ENCODE measurements around the gene FHOD3.

FHOD3 gene

DNA sequence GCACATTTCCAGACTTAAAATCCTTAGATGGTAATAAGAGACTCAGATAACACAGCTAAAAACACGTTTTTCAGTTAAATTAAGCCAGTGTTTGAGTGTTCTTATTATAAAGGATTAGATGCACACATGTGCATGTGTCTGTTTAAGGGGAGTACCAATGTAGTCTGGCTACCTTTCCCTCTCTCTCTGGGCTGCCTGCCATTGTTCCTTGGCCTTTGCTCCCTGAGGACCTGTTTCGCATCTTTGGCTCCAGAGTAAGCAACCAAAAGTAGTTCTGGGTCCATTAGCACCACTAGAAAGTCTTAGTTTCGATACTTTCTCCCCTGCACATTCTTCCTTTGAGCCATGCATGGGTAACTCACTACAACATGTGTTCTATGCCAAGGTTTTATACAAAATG is 303.0 kb downstream of the FHOD3 start:
- 0 out of 2 replicates have a peak, but pooled peaks cover 6% of the 10 kb centered on the region for H3K4me1 ChIP-seq (ENCODE audit: insufficient read depth, low read length)
- H3K4me3 ChIP-seq (ENCODE audit: low read length), result no peak overlapping the region
- WGBS, result 95% methylated on average over 3 of the region's 3 CpGs
- H3K9ac ChIP-seq (ENCODE audit: low read depth, low read length), result no peak overlapping the region
- no peaks in the 10 kb centered on the region; the same call in 1 of the 2 replicates for H3K36me3 ChIP-seq (ENCODE audit: insufficient read depth, low read length)
- no peak overlapping the region for H3K27ac ChIP-seq (ENCODE audit: low read depth, low read length)
- H3K9me3 ChIP-seq (ENCODE audit: insufficient read depth, low read depth, low read length), result no peaks in the 10 kb centered on the region
- H3K27me3 ChIP-seq (ENCODE audit: insufficient read depth, low read length), result no peaks in the 10 kb centered on the region

DNA sequence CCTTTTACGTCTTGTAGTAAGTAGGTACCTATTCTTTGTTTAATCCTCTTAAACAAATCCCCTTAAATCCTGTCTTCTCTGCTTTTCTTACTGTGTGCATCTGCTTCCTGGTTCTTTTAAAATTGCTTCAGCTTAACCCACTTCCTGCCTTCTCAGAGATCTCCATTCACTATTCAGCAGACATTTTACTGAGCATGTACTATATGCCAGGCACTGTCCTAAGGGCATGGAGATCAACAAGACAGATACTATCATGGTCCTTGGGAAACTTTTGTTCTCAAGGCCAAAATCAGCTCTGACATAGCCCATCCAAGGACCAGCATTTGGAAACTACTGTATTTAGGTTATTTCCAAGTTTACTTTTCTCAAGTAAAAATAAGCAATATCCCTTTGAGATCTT is 303.8 kb downstream of the FHOD3 start:
- Histone ChIP-seq H3K4me3 (ENCODE audit: low read length) (no peak overlapping the region), H3K27ac (ENCODE audit: low read depth, low read length) (no peak overlapping the region), H3K27me3 (ENCODE audit: insufficient read depth, low read length) (no peaks in the 10 kb centered on the region), H3K9ac (ENCODE audit: low read depth, low read length) (no peak overlapping the region), H3K36me3 (ENCODE audit: insufficient read depth, low read length) (no peaks in the 10 kb centered on the region; the same call in 1 of the 2 replicates), H3K4me1 (ENCODE audit: insufficient read depth, low read length) (0 out of 2 replicates have a peak, but pooled peaks cover 6% of the 10 kb centered on the region), H3K9me3 (ENCODE audit: insufficient read depth, low read depth, low read length) (no peaks in the 10 kb centered on the region)
- WGBS, result 83% methylated on average over 1 of the region's 1 CpG

DNA sequence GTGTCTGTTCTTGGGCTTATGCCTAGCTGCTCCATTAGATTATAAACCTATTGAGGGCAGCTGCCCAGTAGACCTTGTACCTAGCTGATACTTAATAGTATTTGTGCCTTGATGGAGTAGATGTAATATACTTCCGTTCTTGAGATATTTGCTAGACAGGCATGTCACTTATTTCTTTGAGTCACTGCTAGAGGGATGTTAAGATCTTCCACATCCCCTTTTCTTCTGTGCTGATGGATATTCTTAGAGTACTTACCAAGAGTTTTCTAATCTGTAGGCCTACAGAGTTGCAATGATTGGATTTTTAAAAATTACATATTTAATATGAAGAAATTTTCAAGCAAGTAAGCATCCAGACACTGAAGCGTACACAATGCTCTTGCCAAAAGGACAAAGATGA is 304.6 kb downstream of the FHOD3 start:
- Histone ChIP-seq H3K4me1 (ENCODE audit: insufficient read depth, low read length) (0 out of 2 replicates have a peak, but pooled peaks cover 6% of the 10 kb centered on the region), H3K9ac (ENCODE audit: low read depth, low read length) (no peak overlapping the region), H3K36me3 (ENCODE audit: insufficient read depth, low read length) (no peaks in the 10 kb centered on the region; the same call in 1 of the 2 replicates), H3K4me3 (ENCODE audit: low read length) (no peak overlapping the region), H3K27ac (ENCODE audit: low read depth, low read length) (no peak overlapping the region), H3K9me3 (ENCODE audit: insufficient read depth, low read depth, low read length) (no peaks in the 10 kb centered on the region), H3K27me3 (ENCODE audit: insufficient read depth, low read length) (no peaks in the 10 kb centered on the region)
- 86% methylated on average over 2 of the region's 2 CpGs for WGBS

DNA sequence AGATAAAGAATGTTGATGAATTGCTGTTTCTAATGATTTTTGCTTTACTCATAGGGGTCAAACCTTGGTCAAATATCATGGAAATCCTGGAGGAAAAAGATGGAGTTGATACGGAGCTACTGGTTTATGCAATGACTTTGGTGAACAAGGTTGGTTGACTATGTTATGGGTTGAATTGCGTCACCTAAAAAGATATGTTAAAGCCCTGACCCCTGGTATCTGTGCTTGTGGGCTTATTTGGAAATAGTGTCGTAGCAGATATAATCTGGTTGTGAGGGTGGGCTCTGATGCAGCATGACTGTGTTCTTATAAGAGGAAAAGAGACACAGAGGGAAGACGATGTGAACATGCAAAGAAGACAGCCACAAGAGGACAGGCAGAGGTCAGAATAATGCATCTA is 305.1 kb downstream of the FHOD3 start:
- 92% methylated on average over 4 of the region's 4 CpGs for WGBS
- H3K27me3 ChIP-seq (ENCODE audit: insufficient read depth, low read length), result no peaks in the 10 kb centered on the region
- H3K4me3 ChIP-seq (ENCODE audit: low read length), result no peak overlapping the region
- H3K36me3 ChIP-seq (ENCODE audit: insufficient read depth, low read length), result no peaks in the 10 kb centered on the region; the same call in 1 of the 2 replicates
- H3K9ac ChIP-seq (ENCODE audit: low read depth, low read length), result no peak overlapping the region
- no peaks in the 10 kb centered on the region for H3K9me3 ChIP-seq (ENCODE audit: insufficient read depth, low read depth, low read length)
- H3K27ac ChIP-seq (ENCODE audit: low read depth, low read length), result no peak overlapping the region
- 0 out of 2 replicates have a peak, but pooled peaks cover 6% of the 10 kb centered on the region for H3K4me1 ChIP-seq (ENCODE audit: insufficient read depth, low read length)

DNA sequence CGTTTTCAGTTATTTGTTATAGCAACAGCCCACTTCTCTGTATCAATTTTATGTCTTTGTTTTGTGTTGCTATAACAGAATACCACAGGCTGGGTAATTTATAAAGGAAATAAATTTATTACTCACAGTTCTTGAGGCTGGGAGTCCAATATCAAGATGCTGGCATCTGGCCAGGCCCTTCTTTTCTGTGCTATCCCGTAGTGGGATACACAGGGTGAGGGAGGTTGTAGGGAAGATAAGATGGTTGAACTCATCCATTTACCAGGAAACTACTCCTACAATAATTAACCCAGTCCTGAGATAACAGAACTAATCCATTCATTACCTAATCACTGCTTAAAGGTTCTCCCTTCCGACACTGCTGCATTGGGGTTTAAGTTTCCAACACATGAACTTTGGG is 310.6 kb downstream of the FHOD3 start:
- WGBS, result 84% methylated on average over 2 of the region's 3 CpGs
- Histone ChIP-seq H3K9me3 (ENCODE audit: insufficient read depth, low read depth, low read length) (no peaks in the 10 kb centered on the region), H3K4me1 (ENCODE audit: insufficient read depth, low read length) (peaks cover 13% of the 10 kb centered on the region; the same call in 1 of the 2 replicates), H3K4me3 (ENCODE audit: low read length) (no peak overlapping the region), H3K36me3 (ENCODE audit: insufficient read depth, low read length) (no peaks in the 10 kb centered on the region), H3K27me3 (ENCODE audit: insufficient read depth, low read length) (no peaks in the 10 kb centered on the region), H3K27ac (ENCODE audit: low read depth, low read length) (no peak overlapping the region), H3K9ac (ENCODE audit: low read depth, low read length) (no peak overlapping the region)

DNA sequence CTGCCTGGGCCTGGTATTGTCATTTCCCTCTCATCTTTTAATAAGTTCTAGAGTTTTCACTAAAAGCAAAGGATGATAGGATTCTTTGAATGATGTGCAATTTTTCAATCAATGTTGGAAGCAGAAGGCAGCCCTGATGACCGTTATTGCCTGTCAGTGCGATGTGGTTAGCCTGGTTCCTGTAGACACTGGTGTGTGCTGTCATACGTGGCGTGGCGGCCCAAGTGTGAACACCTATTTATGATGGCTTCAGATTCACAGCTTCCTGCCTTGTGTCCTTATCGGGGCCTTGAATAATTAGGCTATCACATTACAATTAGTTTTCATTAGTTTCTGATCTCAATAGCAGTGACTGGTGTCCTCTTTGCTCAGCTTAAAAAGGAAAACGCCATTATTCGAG is 312.7 kb downstream of the FHOD3 start:
- no peaks in the 10 kb centered on the region for H3K9me3 ChIP-seq (ENCODE audit: insufficient read depth, low read depth, low read length)
- no peak overlapping the region for H3K4me3 ChIP-seq (ENCODE audit: low read length)
- no peak overlapping the region for H3K9ac ChIP-seq (ENCODE audit: low read depth, low read length)
- no peaks in the 10 kb centered on the region for H3K36me3 ChIP-seq (ENCODE audit: insufficient read depth, low read length)
- H3K27ac ChIP-seq (ENCODE audit: low read depth, low read length), result no peak overlapping the region
- peaks cover 8% of the 10 kb centered on the region; the same call in 1 of the 2 replicates for H3K4me1 ChIP-seq (ENCODE audit: insufficient read depth, low read length)
- H3K27me3 ChIP-seq (ENCODE audit: insufficient read depth, low read length), result no peaks in the 10 kb centered on the region
- 94% methylated on average over 8 of the region's 8 CpGs for WGBS

DNA sequence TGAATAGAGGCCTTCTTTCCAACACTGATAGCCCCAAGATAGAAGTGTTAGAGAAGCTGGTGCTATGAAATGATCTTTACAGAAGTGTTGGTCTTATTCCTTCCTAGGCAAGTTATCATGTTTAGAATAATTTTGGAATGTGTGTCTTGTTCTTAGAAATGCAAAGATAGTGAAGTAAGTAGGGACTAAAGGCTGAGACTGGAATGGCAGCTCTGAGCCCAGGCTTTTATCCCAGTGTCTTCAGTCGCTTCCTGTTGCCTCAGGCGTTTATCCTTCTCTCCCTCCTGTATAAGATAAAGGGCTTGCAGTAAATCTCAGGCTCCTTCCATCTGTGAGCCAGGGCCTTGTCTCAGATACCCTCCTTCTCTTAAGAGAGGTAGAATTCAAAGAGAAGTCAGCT is 313.1 kb downstream of the FHOD3 start:
- 65% methylated on average over 2 of the region's 2 CpGs for WGBS
- H3K36me3 ChIP-seq (ENCODE audit: insufficient read depth, low read length), result no peaks in the 10 kb centered on the region
- H3K27ac ChIP-seq (ENCODE audit: low read depth, low read length), result no peak overlapping the region

DNA sequence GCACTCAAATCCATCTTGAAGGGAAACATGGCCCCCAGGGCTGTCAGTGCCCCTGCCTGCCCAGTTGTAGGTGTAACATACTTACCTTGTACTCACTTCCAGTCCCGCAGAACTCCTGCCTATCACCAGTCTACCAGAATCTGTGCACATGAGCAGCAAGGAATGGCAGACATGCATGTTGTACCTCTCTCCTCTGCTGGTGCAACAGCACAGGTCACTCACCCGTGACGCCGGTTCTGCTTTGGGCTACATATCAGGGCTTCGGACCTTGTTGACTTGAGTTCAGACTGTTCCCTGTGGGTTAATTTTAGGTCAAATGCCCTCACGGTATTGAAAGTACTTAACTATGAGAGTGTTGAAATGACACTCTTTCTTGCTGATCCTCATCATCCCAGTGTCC is 315.6 kb downstream of the FHOD3 start:
- no peak overlapping the region for H3K27ac ChIP-seq (ENCODE audit: low read depth, low read length)
- H3K36me3 ChIP-seq (ENCODE audit: insufficient read depth, low read length), result no peaks in the 10 kb centered on the region
- no peaks in the 10 kb centered on the region for H3K9me3 ChIP-seq (ENCODE audit: insufficient read depth, low read depth, low read length)
- H3K9ac ChIP-seq (ENCODE audit: low read depth, low read length), result no peak overlapping the region
- H3K4me1 ChIP-seq (ENCODE audit: insufficient read depth, low read length), result peaks cover 7% of the 10 kb centered on the region; the same call in 1 of the 2 replicates
- 96% methylated on average over 6 of the region's 6 CpGs for WGBS
- no peak overlapping the region for H3K4me3 ChIP-seq (ENCODE audit: low read length)
- no peaks in the 10 kb centered on the region for H3K27me3 ChIP-seq (ENCODE audit: insufficient read depth, low read length)

More for the DNA sequence above, 313.1 kb downstream of the FHOD3 start:
- Histone ChIP-seq H3K9me3 (ENCODE audit: insufficient read depth, low read depth, low read length) (no peaks in the 10 kb centered on the region), H3K4me1 (ENCODE audit: insufficient read depth, low read length) (peaks cover 7% of the 10 kb centered on the region; the same call in 1 of the 2 replicates), H3K27me3 (ENCODE audit: insufficient read depth, low read length) (no peaks in the 10 kb centered on the region), H3K9ac (ENCODE audit: low read depth, low read length) (no peak overlapping the region), H3K4me3 (ENCODE audit: low read length) (no peak overlapping the region)

DNA sequence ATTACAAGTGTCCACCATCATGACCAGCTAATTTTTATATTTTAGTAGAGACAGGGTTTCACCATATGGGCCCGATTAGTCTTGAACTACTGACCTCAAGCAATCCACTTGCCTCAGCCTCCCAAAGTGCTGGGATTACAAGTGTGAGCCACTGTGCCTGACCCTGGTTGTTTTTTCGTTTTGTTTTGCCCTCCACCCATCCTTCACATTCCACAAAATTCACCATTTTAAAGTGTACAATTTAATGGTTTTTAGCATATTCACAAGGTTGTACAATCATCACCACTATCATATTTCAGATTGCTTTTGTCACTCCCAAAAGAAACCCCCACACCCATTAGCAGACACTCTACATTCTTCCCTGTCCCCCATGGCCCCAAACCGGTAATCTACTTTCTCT is 316.3 kb downstream of the FHOD3 start:
- Histone ChIP-seq H3K27me3 (ENCODE audit: insufficient read depth, low read length) (no peaks in the 10 kb centered on the region), H3K9me3 (ENCODE audit: insufficient read depth, low read depth, low read length) (no peaks in the 10 kb centered on the region), H3K27ac (ENCODE audit: low read depth, low read length) (no peak overlapping the region), H3K4me1 (ENCODE audit: insufficient read depth, low read length) (peaks cover 7% of the 10 kb centered on the region; the same call in 1 of the 2 replicates), H3K9ac (ENCODE audit: low read depth, low read length) (no peak overlapping the region), H3K4me3 (ENCODE audit: low read length) (no peak overlapping the region), H3K36me3 (ENCODE audit: insufficient read depth, low read length) (no peaks in the 10 kb centered on the region)
- 96% methylated on average over 3 of the region's 3 CpGs for WGBS

DNA sequence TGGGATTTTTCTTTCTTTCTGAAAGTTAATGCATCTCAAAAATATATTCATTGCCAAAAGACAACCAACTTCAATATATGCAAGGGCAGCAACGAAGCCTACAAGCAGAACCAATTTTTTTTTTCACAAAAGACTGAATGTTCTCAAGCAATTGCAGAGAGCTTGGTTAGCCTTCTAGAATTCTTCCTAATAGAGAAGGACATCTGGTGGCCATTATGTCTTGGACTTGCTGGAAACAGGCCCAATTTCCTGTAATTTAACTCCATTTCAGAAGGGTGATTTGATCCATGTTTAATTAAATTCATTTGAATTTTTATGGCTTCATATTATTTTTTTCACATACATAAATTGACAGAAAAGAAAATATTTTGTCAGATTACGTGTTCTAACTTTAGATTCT is 323.3 kb downstream of the FHOD3 start:
- H3K9me3 ChIP-seq (ENCODE audit: insufficient read depth, low read depth, low read length), result no peaks in the 10 kb centered on the region
- no peak overlapping the region for H3K27ac ChIP-seq (ENCODE audit: low read depth, low read length)
- 41% methylated on average over 2 of the region's 2 CpGs for WGBS
- H3K27me3 ChIP-seq (ENCODE audit: insufficient read depth, low read length), result no peaks in the 10 kb centered on the region
- no peak overlapping the region for H3K9ac ChIP-seq (ENCODE audit: low read depth, low read length)
- H3K4me3 ChIP-seq (ENCODE audit: low read length), result no peak overlapping the region
- no peaks in the 10 kb centered on the region for H3K4me1 ChIP-seq (ENCODE audit: insufficient read depth, low read length)
- H3K36me3 ChIP-seq (ENCODE audit: insufficient read depth, low read length), result no peaks in the 10 kb centered on the region

DNA sequence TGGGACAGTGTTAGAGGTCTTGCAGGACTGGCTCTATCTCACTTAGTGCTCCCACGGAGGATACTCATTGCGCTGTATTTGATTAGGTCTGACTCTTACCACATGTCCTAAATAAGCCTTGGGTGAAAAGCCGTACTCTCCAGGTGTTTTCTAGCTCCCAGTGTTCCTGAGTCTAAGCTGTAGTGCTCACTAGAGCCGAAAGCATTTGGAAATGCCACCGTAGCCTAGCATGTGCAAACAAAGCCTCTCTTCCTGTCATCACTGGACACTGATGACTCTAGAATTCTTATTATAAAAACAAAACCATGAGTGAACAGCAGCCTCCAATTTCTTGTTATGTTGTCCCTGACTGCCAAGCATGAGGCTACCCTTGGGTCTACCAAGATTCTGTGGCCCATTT is 325.1 kb downstream of the FHOD3 start:
- Histone ChIP-seq H3K27ac (ENCODE audit: low read depth, low read length) (no peak overlapping the region), H3K4me3 (ENCODE audit: low read length) (no peak overlapping the region), H3K9me3 (ENCODE audit: insufficient read depth, low read depth, low read length) (no peaks in the 10 kb centered on the region), H3K4me1 (ENCODE audit: insufficient read depth, low read length) (no peaks in the 10 kb centered on the region), H3K9ac (ENCODE audit: low read depth, low read length) (no peak overlapping the region), H3K27me3 (ENCODE audit: insufficient read depth, low read length) (no peaks in the 10 kb centered on the region), H3K36me3 (ENCODE audit: insufficient read depth, low read length) (no peaks in the 10 kb centered on the region)
- 97% methylated on average over 5 of the region's 5 CpGs for WGBS

DNA sequence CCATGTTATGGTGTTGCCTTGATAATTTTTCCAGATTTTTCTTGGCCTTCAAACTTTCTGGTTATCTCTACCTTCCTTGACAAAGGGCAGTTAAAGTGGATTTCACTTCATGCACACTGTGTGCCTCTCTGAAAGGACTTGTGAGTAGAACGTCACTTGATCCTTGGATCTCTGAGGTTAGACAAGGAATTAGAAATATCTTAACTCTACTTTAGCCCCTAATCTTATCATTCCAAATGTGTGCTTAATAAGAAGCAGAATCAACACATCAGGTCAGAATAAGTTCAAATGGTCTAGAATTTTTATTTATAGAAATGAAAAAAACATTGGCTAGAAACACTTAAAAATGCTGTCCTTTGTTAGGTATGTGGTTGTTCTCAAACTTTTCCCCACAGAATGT is 325.6 kb downstream of the FHOD3 start:
- Histone ChIP-seq H3K9me3 (ENCODE audit: insufficient read depth, low read depth, low read length) (no peaks in the 10 kb centered on the region), H3K4me3 (ENCODE audit: low read length) (no peak overlapping the region), H3K9ac (ENCODE audit: low read depth, low read length) (no peak overlapping the region), H3K36me3 (ENCODE audit: insufficient read depth, low read length) (no peaks in the 10 kb centered on the region), H3K4me1 (ENCODE audit: insufficient read depth, low read length) (no peaks in the 10 kb centered on the region), H3K27me3 (ENCODE audit: insufficient read depth, low read length) (no peaks in the 10 kb centered on the region), H3K27ac (ENCODE audit: low read depth, low read length) (no peak overlapping the region)
- WGBS, result 100% methylated on average over 1 of the region's 1 CpG

Data from HUES64 (cell line).